Measurements from ENCODE around the gene ZBTB40. TPM values are rescaled to one million over a fixed set of nuclear protein-coding genes. Genes with fewer than 3 reads are reported as not detected.

ZBTB40 gene
- total and polyA plus RNA-seq, 4 donors = 2.1 to 11.2 (median 4.6) TPM

- Histone ChIP-seq H3K4me1 (ENCODE audit: control insufficient read depth in 4 of 4, insufficient read depth in 4 of 4, low read length in 3 of 4) (peaks cover 2 to 14% (median 9%) of the 10 kb centered on the region in 4 donors), H3K36me3 (ENCODE audit: control insufficient read depth in 4 of 4, insufficient read depth in 3 of 4, low read depth in 1 of 4, low read length in 3 of 4) (no peaks in the 10 kb centered on the region), H3K9ac (ENCODE audit: low read depth in 1 of 2, low read length in 2 of 2) (no peak overlapping the region), H3K27ac (ENCODE audit: low read depth in 1 of 2, low read length in 2 of 2) (no peak overlapping the region), H3K27me3 (ENCODE audit: control insufficient read depth in 4 of 4, insufficient read depth in 4 of 4, low read length in 3 of 4) (peaks cover 0 to 2% (median 0%) of the 10 kb centered on the region in 4 donors), H3K4me3 (ENCODE audit: low read depth in 1 of 3, low read length in 3 of 3) (no peak overlapping the region), H3K9me3 (ENCODE audit: control insufficient read depth in 4 of 4, low read length in 3 of 4) (no peaks in the 10 kb centered on the region)
- 2% methylated on average over 2 of the region's 2 CpGs for WGBS
- no peak for DNase-seq (ENCODE audit: low spot score)
- TF ChIP-seq YY1 (IDR thresholded peaks at IDR 0.05) = no peak
- no peak for TF ChIP-seq EGR1 (IDR thresholded peaks at IDR 0.05; ENCODE audit: low read depth in 2 of 2)
Measured at GRCh38 chr1:22418933-22419382, 32.7 kb upstream of the ZBTB40 start.

- no peaks in the 10 kb centered on the region for H3K9me3 ChIP-seq (ENCODE audit: control insufficient read depth in 4 of 4, low read length in 3 of 4)
- peaks cover 0 to 4% (median 2%) of the 10 kb centered on the region in 4 donors for H3K4me1 ChIP-seq (ENCODE audit: control insufficient read depth in 4 of 4, insufficient read depth in 4 of 4, low read length in 3 of 4)
- peak; percentile 78 for DNase-seq (ENCODE audit: low spot score)
- no peak overlapping the region for H3K4me3 ChIP-seq (ENCODE audit: low read depth in 1 of 3, low read length in 3 of 3)
- no peak overlapping the region for H3K27ac ChIP-seq (ENCODE audit: low read depth in 1 of 2, low read length in 2 of 2)
- 51% methylated on average over 15 of the region's 15 CpGs for WGBS
- H3K9ac ChIP-seq (ENCODE audit: low read depth in 1 of 2, low read length in 2 of 2) = no peak overlapping the region
- H3K27me3 ChIP-seq (ENCODE audit: control insufficient read depth in 4 of 4, insufficient read depth in 4 of 4, low read length in 3 of 4) = peaks cover 0 to 2% (median 0%) of the 10 kb centered on the region in 4 donors
- no peaks in the 10 kb centered on the region for H3K36me3 ChIP-seq (ENCODE audit: control insufficient read depth in 4 of 4, insufficient read depth in 3 of 4, low read depth in 1 of 4, low read length in 3 of 4)
- peak; percentile 92 for TF ChIP-seq CTCF (IDR thresholded peaks at IDR 0.05; ENCODE audit: low read depth, low read length, missing input control)
- no peak for TF ChIP-seq MAX (IDR thresholded peaks at IDR 0.05)
- TF ChIP-seq NR2F2 (IDR thresholded peaks at IDR 0.05) = no peak
- no peak for TF ChIP-seq SP1 (IDR thresholded peaks at IDR 0.05)
- TF ChIP-seq RAD21 (IDR thresholded peaks at IDR 0.05) = peak; percentile 99
- TF ChIP-seq GABPA (IDR thresholded peaks at IDR 0.05 in 1 of 2, conservative IDR thresholded peaks at IDR 0.05 in 1 of 2) = no peak
Measured at GRCh38 chr1:22420455-22421053, 31.1 kb upstream of the ZBTB40 start.

GRCh38 chr1:22426781-22427180 is 24.9 kb upstream of the ZBTB40 start:
- TF ChIP-seq NR2F2 (IDR thresholded peaks at IDR 0.05) = no peak
- no peak for TF ChIP-seq HNF4A (conservative IDR thresholded peaks at IDR 0.05)
- no peak for TF ChIP-seq CTCF (IDR thresholded peaks at IDR 0.05; ENCODE audit: low read depth, low read length, missing input control)
- no peak for TF ChIP-seq ZBTB33 (IDR thresholded peaks at IDR 0.05)
- no peak for TF ChIP-seq ATF3 (IDR thresholded peaks at IDR 0.05)
- TF ChIP-seq TAF1 (conservative IDR thresholded peaks at IDR 0.05) = no peak
- no peak for TF ChIP-seq JUND (IDR thresholded peaks at IDR 0.05)
- no peak for TF ChIP-seq FOXA1 (IDR thresholded peaks at IDR 0.05)
- no peak for TF ChIP-seq RAD21 (IDR thresholded peaks at IDR 0.05)
- no peak for TF ChIP-seq RXRA (IDR thresholded peaks at IDR 0.05)
- TF ChIP-seq EGR1 (IDR thresholded peaks at IDR 0.05; ENCODE audit: low read depth in 2 of 2) = no peak
- TF ChIP-seq FOXA2 (IDR thresholded peaks at IDR 0.05) = no peak
- TF ChIP-seq HNF4G (IDR thresholded peaks at IDR 0.05) = no peak
- no peak for TF ChIP-seq YY1 (IDR thresholded peaks at IDR 0.05)
- Histone ChIP-seq H3K9me3 (ENCODE audit: control insufficient read depth in 4 of 4, low read length in 3 of 4) (no peaks in the 10 kb centered on the region), H3K4me3 (ENCODE audit: low read depth in 1 of 3, low read length in 3 of 3) (no peak overlapping the region), H3K4me1 (ENCODE audit: control insufficient read depth in 4 of 4, insufficient read depth in 4 of 4, low read length in 3 of 4) (no peaks in the 10 kb centered on the region), H3K27me3 (ENCODE audit: control insufficient read depth in 4 of 4, insufficient read depth in 4 of 4, low read length in 3 of 4) (no peaks in the 10 kb centered on the region), H3K27ac (ENCODE audit: low read depth in 1 of 2, low read length in 2 of 2) (no peak overlapping the region), H3K36me3 (ENCODE audit: control insufficient read depth in 4 of 4, insufficient read depth in 3 of 4, low read depth in 1 of 4, low read length in 3 of 4) (no peaks in the 10 kb centered on the region), H3K9ac (ENCODE audit: low read depth in 1 of 2, low read length in 2 of 2) (no peak overlapping the region)
- WGBS = 96% methylated on average over 4 of the region's 4 CpGs
- no peak for DNase-seq (ENCODE audit: low spot score)
